Hepatocyte (in vitro differentiated cells): Measurements from ENCODE around the gene ACOX3. TPM values are rescaled to one million over a fixed set of nuclear protein-coding genes. Genes with fewer than 3 reads are reported as not detected.

Source experiments
- DNase-seq: peaks from one replicate; pipeline ENCODE4 v3.0.0-alpha.2; 2016; ENCODE audit warnings: low spot score
- H2AFZ ChIP-seq: fragments of 200-600 bp; sonication (generic); 2 replicates; pipeline ENCODE4 v1.6.0; 2016; ENCODE audit warnings: antibody characterized with exemption, mild to moderate bottlenecking
- H3K27ac ChIP-seq: fragments of 200-600 bp; sonication (generic); 2 replicates; pipeline ENCODE4 v1.5.1; 2016; ENCODE audit warnings: mild to moderate bottlenecking
- H3K27me3 ChIP-seq: fragments of 200-600 bp; sonication (generic); 2 replicates; pipeline ENCODE4 v1.6.1; 2016
- H3K36me3 ChIP-seq: fragments of 200-600 bp; sonication (generic); replicated peaks from 2 replicates; pipeline ENCODE4 v1.5.1; 2016; ENCODE audit warnings: low read depth; ENCODE audit not compliant: insufficient read depth
- H3K4me1 ChIP-seq: fragments of 200-600 bp; sonication (generic); 2 replicates; pipeline ENCODE4 v1.5.1; 2016; ENCODE audit warnings: mild to moderate bottlenecking, moderate library complexity; ENCODE audit not compliant: insufficient read depth
- H3K4me2 ChIP-seq: fragments of 200-600 bp; sonication (generic); 2 replicates; pipeline ENCODE4 v1.6.0; 2016
- H3K4me3 ChIP-seq: fragments of 200-600 bp; sonication (generic); 2 replicates; pipeline ENCODE4 v1.5.1; 2016; ENCODE audit warnings: mild to moderate bottlenecking
- H3K79me2 ChIP-seq: fragments of 200-600 bp; sonication (generic); 2 replicates; pipeline ENCODE4 v1.6.0; 2017; ENCODE audit warnings: mild to moderate bottlenecking
- H3K9me2 ChIP-seq: fragments of 200-600 bp; sonication (generic); replicated peaks from 2 replicates; pipeline ENCODE4 v1.6.0; 2017; ENCODE audit warnings: mild to moderate bottlenecking; ENCODE audit not compliant: insufficient read depth
- H3K9me3 ChIP-seq: fragments of 200-600 bp; sonication (generic); 2 replicates; pipeline ENCODE4 v1.5.1; 2016; ENCODE audit warnings: low read depth, mild to moderate bottlenecking
- H4K20me1 ChIP-seq: fragments of 200-600 bp; sonication (generic); 2 replicates; pipeline ENCODE4 v1.6.0; 2016; ENCODE audit warnings: mild to moderate bottlenecking; ENCODE audit not compliant: insufficient read depth, poor library complexity, severe bottlenecking
- EZH2 ChIP-seq: fragments of 200-600 bp; sonication (generic); IDR thresholded peaks from 2 replicates; pipeline ENCODE4 v1.6.1; 2016; ENCODE audit warnings: antibody characterized with exemption, mild to moderate bottlenecking, borderline replicate concordance
- EZH2phosphoT487 ChIP-seq: fragments of 200-600 bp; sonication (generic); IDR thresholded peaks from one replicate; pipeline ENCODE4 v1.6.1; 2018; ENCODE audit warnings: antibody characterized with exemption, mild to moderate bottlenecking, low read depth, moderate library complexity; ENCODE audit not compliant: unreplicated experiment, severe bottlenecking
- WGBS: methylation state at CpG from one replicate; pipeline ENCODE4 v1.1.6; 2016; ENCODE audit warnings: low lambda C conversion rate; ENCODE audit errors: missing lambda C conversion rate; 5-methylcytosine and 5-hydroxymethylcytosine counted together
- polyA plus RNA-seq: library from polyadenylated mRNA; unstranded; fragments of >200 nt; fragmentation: Nextera tagmentation; extraction: Ambion mirVana; gene quantifications from 2 replicates; pipeline ENCODE4 v1.2.1, GENCODE V29; 2016
- total RNA-seq: library from RNA; depleted of rRNA; stranded (reverse); fragments of >200 nt; gene quantifications from 2 replicates; pipeline ENCODE4 v1.2.3, GENCODE V29; 2014
- TF ChIP-seq, protein P1 (sequence below): fragments of 200-600 bp; sonication (generic); IDR thresholded peaks from 2 replicates; pipeline ENCODE4 v1.5.1; 2016; ENCODE audit warnings: antibody characterized with exemption, mild to moderate bottlenecking; ENCODE audit not compliant: poor library complexity

Gene ACOX3
- total and polyA plus RNA-seq, 2 experiments from 2014 or later = 17.6 to 22.5 TPM

DNA sequence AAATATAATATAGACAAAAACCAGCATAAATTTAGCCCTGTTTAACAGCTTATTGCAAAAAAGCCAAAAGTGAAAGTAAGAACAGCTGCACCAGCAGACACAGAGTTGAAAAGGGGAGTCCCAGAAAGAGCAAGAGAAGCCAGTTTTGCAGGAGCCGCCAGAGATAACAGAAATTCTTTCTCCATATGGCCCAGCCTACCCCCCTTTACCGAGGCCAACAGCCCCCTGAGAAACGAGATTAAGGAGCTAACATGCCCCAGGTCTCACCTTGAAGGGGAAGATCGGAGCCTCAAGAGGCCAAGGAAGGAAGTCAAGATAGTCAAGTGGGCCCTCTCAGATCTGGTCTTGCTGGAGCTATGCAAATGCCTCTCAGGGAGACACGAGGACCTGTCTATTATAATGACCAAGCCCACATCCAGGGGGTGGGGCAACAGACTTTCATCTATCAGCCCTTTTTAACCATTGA, 4.8 kb downstream of the ACOX3 start:
- no peak overlapping the region for H2AFZ ChIP-seq
- no peak overlapping the region for H3K4me3 ChIP-seq
- no peak for TF ChIP-seq EZH2phosphoT487
- TF ChIP-seq EZH2 = no peak
- TF ChIP-seq, protein P1, sequence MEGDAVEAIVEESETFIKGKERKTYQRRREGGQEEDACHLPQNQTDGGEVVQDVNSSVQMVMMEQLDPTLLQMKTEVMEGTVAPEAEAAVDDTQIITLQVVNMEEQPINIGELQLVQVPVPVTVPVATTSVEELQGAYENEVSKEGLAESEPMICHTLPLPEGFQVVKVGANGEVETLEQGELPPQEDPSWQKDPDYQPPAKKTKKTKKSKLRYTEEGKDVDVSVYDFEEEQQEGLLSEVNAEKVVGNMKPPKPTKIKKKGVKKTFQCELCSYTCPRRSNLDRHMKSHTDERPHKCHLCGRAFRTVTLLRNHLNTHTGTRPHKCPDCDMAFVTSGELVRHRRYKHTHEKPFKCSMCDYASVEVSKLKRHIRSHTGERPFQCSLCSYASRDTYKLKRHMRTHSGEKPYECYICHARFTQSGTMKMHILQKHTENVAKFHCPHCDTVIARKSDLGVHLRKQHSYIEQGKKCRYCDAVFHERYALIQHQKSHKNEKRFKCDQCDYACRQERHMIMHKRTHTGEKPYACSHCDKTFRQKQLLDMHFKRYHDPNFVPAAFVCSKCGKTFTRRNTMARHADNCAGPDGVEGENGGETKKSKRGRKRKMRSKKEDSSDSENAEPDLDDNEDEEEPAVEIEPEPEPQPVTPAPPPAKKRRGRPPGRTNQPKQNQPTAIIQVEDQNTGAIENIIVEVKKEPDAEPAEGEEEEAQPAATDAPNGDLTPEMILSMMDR = no peak
- no peaks in the 10 kb centered on the region for H3K9me2 ChIP-seq
- peak overlapping the region; percentile 66 for H3K4me2 ChIP-seq
- no peaks in the 10 kb centered on the region for H4K20me1 ChIP-seq
- H3K79me2 ChIP-seq = peaks cover 27% of the 10 kb centered on the region
- no peaks in the 10 kb centered on the region for H3K9me3 ChIP-seq
- no peaks in the 10 kb centered on the region for H3K27me3 ChIP-seq
- H3K36me3 ChIP-seq = no peaks in the 10 kb centered on the region
- H3K27ac ChIP-seq = peak overlapping the region; percentile 10
- no peak for DNase-seq
- H3K4me1 ChIP-seq = no peaks in the 10 kb centered on the region
- 26% methylated on average over 5 of the region's 5 CpGs for WGBS

DNA sequence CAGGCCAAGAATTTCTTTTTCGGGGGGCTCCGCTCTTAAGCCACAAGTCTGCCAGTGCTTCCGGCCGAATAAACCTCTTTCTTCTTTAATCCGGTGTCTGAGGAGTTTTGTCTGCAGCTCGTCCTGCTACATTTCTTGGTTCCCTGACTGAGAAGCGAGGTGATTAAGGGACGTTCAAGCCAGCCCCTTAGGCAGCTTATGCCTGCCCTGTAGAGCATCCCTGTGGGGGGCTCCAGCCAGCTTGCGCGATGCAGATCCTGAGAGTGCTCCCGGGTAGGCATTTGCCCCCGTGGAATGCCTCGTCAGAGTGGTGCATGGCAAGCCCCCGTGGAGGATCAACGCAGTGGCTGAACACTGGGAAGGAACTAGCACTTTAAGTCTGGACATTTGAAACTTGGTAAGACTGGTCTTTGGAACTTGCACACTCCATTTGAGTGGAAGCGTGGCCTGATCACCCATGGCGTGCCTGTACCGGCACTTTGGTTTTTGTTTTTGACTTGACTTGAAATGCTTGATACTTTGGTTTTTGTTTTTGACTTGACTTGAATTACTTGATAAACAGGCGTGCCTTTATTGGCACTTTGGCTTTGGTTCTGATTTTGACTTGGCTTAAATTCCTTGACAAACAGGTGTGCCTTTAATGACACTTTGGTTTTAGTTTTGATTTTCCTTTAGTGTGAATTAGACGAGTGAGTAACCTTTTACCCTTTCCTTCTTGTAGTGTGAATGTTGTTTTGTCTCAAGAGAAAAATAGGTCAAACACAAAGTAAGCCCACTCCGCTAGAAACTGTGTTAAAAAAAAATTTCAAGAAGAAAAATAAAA, 6.1 kb downstream of the ACOX3 start:
- no peaks in the 10 kb centered on the region for H3K36me3 ChIP-seq
- no peaks in the 10 kb centered on the region for H3K27me3 ChIP-seq
- H4K20me1 ChIP-seq = no peaks in the 10 kb centered on the region
- DNase-seq = no peak
- no peak overlapping the region for H3K4me3 ChIP-seq
- H3K79me2 ChIP-seq = peaks cover 23% of the 10 kb centered on the region
- TF ChIP-seq, protein P1 = no peak
- TF ChIP-seq EZH2 (no peak), EZH2phosphoT487 (no peak)
- peak overlapping the region; percentile 66 for H3K4me2 ChIP-seq
- no peak overlapping the region for H3K27ac ChIP-seq
- no peaks in the 10 kb centered on the region for H3K9me3 ChIP-seq
- H2AFZ ChIP-seq = no peak overlapping the region
- H3K4me1 ChIP-seq = no peaks in the 10 kb centered on the region
- H3K9me2 ChIP-seq = no peaks in the 10 kb centered on the region
- WGBS = 86% methylated on average over 21 of the region's 21 CpGs

DNA sequence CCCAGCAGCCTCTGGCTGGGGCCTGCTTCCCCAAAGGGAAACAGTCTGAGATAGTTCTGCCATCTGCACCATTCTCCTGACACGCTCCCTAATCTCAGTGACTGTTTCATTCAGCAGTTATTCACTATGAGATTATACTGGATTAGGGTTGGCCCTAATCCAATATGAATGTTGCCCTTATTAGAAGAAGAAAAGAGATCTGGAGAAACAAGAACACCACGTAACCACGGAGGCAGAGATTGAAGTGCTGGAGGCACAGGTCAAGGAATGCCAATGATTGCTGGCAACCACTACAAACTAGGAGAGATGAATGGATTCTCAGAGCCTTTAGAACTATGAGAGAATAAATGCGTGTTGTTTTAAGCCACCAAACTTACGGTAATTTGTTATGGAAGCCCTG, 7.4 kb downstream of the ACOX3 start:
- no peaks in the 10 kb centered on the region for H4K20me1 ChIP-seq
- no peak overlapping the region for H3K27ac ChIP-seq
- H3K9me3 ChIP-seq = no peaks in the 10 kb centered on the region
- WGBS = 84% methylated on average over 5 of the region's 5 CpGs
- H3K9me2 ChIP-seq = no peaks in the 10 kb centered on the region
- no peak for TF ChIP-seq EZH2phosphoT487
- TF ChIP-seq, protein P1 = no peak
- no peak overlapping the region for H3K4me3 ChIP-seq
- H3K27me3 ChIP-seq = no peaks in the 10 kb centered on the region
- no peaks in the 10 kb centered on the region for H3K4me1 ChIP-seq
- no peak overlapping the region for H2AFZ ChIP-seq
- no peaks in the 10 kb centered on the region for H3K36me3 ChIP-seq
- no peak for DNase-seq
- peaks cover 10% of the 10 kb centered on the region for H3K79me2 ChIP-seq
- H3K4me2 ChIP-seq = no peak overlapping the region
